Measurements from ENCODE around the gene RECQL5.

The RECQL5 gene

GRCh38 chr17:75632863-75633485 is 34.0 kb downstream of the RECQL5 start, which contains the start of gene SMIM5:
SMIM5 (plus strand) TSS chr17:75633434; CDS start chr17:75640202, 6,768 bp downstream.
- peak; percentile 75 to 80 for DNase-seq

GRCh38 chr17:75632428-75632827 is 34.5 kb downstream of the RECQL5 start:
- no peak for DNase-seq

GRCh38 chr17:75631353-75631752 is 35.6 kb downstream of the RECQL5 start:
- DNase-seq = no peak

GRCh38 chr17:75630071-75630917 is 36.7 kb downstream of the RECQL5 start:
- DNase-seq = no peak

DNA sequence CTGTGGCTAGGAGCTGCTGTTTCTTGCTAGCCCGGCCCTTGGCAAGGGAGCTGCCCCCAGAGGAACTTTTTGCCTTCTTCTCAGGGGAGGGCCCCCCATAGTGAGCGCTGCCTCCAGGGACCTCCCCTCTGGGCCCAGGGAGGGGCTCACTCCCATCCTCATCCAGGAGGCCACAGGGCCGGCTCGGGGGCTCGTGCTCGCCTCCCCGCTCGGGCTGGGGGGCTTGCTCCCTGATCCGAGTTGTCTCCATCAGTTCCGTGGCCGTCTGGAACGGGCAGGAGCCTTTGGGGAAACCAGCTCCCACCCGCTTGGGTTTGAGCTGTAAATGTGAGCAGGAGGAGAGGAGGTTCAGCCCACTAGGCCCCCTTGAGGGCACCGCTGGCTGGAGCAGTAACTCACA is 37.8 kb downstream of the RECQL5 start:
- DNase-seq = no peak

DNA sequence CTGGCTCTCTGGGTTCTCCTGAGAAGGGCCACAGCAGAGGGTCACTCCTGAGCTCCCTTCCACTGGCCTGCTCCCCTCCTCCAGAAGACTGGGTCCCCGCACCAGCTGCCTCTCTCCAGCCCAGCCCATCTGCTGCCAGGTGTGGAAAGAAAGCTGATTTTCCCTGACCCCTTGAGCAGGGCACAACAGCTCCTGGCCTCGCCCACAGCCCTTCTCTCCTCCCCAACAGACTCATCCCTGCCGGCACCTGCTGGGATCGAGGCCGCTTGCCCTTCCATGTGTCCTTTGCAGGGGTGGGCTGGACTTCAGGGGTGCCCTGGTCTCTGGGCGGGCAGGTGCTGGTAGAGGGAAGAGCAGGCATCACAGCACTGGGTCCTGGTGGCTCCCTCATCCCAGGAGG is 38.5 kb downstream of the RECQL5 start:
- no peak for DNase-seq

- DNase-seq = no peak
Observed at GRCh38 chr17:75627094-75627493, 39.9 kb downstream of the RECQL5 start.

GRCh38 chr17:75626496-75627038 is 40.4 kb downstream of the RECQL5 start:
- no peak for DNase-seq

- DNase-seq = peak; percentile 30 to 32
Observed at GRCh38 chr17:75625813-75626486, 41.0 kb downstream of the RECQL5 start.

DNA sequence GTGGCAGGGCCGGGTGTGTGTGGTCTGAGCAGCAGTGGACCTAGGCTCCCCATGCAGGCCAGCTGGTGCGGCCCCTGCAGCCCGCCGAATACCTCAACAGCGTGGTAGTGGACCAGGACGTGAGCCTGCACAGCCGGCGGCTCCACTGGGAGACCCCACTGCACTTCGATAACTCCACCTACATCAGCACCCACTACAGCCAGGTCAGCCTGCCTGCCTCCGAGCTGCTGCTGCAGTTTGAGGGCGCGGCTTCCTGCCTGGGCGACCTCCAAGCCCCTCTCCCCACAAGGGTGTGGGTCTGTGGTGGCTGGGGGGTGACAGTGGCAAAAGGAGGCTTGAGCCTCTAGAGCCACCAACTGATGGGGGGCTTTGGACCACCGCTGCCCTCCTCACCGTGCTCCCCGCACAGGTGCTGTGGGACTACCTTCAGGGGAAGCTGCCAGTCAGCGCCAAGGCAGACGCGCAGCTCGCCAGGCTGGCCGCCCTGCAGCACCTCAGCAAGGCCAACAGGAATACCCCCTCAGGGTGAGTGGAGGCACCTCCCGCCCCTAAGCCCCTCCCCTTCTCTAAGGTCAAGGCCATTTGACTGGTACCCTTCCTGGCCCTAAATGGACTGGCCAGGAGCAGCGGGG is 42.1 kb downstream of the RECQL5 start:
- no peak for DNase-seq

DNA sequence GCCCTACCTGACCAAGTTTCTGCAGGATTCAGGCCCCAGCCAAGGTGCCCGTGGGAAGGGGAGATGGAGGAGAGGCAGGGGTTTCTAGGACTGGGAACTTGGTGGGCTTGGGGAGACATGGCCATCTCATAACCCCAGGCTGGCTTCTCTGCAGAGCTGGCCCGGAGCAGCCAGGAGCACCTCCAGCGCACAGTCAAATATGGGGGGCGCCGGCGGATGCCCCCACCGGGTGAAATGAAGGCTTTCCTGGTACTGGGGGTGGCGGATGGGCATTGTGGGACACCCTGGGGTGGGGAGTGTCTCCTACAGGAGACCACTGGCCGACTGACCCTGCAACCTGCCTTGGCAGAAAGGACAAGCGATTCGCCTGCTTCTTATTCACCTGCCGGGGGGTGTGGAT is 42.9 kb downstream of the RECQL5 start:
- no peak for DNase-seq

- no peak for DNase-seq
Observed at GRCh38 chr17:75623386-75623785, 43.6 kb downstream of the RECQL5 start.

DNA sequence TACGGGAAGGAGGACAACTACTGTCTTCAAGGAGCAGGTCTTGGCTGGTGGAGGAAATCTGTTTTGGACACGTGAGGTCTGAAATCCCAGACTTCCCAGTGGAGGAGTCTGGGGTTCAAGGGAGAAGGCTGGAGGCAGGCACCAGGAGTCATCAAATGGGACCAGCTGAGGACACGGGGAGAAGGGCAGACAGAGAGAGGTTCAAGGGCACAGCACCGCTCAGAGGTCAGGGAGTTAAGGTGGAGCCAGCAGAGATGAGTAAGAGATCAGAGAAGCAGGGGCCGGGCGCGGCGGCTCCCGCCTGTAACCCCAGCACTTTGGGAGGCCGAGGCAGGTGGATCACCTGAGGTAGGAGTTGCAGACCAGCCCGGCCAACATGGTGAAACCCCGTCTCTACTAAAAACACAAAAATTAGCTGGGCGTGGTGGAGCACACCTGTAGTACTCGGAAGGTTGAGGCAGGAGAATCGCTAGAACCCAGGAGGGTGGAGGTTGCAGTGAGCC is 44.1 kb downstream of the RECQL5 start:
- DNase-seq = no peak

GRCh38 chr17:75622076-75622475 is 44.9 kb downstream of the RECQL5 start:
- no peak for DNase-seq

- no peak for DNase-seq
Observed at GRCh38 chr17:75621489-75621888, 45.5 kb downstream of the RECQL5 start.

- DNase-seq = peak; percentile 20 to 59
Observed at GRCh38 chr17:75619506-75620431, 47.2 kb downstream of the RECQL5 start.

DNA sequence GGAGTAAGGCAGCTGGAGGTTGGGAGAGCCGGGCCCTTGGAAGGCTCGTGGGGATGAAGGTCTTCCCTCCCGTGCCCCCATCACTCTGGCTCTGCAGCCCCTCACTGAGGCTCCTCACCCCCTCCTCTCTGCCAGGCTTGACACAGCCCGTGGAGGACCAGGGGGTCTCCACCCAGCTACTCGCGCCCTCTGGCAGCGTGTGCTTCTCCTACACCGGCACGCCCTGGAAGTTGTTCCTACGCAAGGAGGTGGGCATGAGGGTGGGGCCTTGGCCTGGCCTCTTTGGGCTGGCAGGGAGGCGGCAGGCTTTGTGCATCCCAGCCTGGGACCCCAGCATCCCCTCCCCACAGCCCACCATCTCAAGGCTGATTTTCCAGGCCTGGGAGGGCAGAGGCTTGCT is 49.3 kb downstream of the RECQL5 start:
- DNase-seq = no peak

GRCh38 chr17:75617218-75617617 is 49.7 kb downstream of the RECQL5 start:
- DNase-seq = no peak

- DNase-seq = no peak
Observed at GRCh38 chr17:75616521-75617122, 50.3 kb downstream of the RECQL5 start.

GRCh38 chr17:75615301-75615700 is 51.7 kb downstream of the RECQL5 start:
- DNase-seq = no peak
